Middle frontal gyrus (tissue), 1 donor: ENCODE data around the gene COL4A2.
"Not testable (repeated sequence)": the region's sequence is repeated elsewhere in the genome, so short reads cannot be mapped to it uniquely, and the experiment has no call there.

Source experiments
- DNase-seq: peaks from one replicate; pipeline ENCODE4 v3.0.0-alpha.2; 2015; ENCODE audit warnings: low spot score; ENCODE audit errors: extremely low spot score

Gene COL4A2

GRCh38 chr13:110321573-110321972, 14.5 kb downstream of the COL4A2 start:
- not testable (repeated sequence) for DNase-seq

- DNase-seq = no peak
Observed at GRCh38 chr13:110322126-110322827, 15.2 kb downstream of the COL4A2 start.

GRCh38 chr13:110322828-110323171, 15.7 kb downstream of the COL4A2 start:
- no peak for DNase-seq

DNA sequence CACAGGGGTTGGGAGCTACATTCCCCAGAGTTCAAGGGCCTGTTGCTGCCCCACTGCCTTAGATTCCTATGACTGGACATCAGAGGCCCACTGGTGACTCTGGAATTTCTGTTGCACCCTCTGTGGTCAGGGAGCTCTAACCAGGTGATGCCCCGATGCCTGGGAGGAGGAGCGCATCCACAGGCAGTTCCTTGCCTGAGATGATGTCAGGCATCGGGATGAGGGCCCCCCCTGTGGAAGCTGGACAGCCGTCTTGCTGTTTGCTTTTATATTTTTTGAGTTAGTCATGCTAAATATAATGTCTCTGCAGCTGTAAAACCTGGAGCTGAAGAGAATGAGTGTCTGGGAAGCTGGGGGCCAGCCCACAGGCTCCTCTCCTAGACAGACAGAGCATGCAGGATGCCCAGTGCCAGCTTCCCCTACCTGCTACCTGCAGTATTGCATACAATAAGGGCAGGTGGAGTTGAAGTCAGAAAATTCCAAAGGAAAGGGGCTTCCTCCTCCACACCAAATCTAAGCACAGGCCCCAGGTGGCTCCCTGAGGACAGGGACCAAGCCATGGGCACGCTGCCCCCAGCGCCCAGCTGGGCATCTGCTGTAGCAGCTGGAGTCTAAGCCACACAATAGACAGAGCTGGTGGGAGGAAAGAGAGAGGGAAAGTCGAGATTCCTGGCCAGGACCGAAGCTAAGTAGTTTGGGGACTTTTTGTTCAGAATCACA, 16.2 kb downstream of the COL4A2 start:
- DNase-seq = no peak

DNA sequence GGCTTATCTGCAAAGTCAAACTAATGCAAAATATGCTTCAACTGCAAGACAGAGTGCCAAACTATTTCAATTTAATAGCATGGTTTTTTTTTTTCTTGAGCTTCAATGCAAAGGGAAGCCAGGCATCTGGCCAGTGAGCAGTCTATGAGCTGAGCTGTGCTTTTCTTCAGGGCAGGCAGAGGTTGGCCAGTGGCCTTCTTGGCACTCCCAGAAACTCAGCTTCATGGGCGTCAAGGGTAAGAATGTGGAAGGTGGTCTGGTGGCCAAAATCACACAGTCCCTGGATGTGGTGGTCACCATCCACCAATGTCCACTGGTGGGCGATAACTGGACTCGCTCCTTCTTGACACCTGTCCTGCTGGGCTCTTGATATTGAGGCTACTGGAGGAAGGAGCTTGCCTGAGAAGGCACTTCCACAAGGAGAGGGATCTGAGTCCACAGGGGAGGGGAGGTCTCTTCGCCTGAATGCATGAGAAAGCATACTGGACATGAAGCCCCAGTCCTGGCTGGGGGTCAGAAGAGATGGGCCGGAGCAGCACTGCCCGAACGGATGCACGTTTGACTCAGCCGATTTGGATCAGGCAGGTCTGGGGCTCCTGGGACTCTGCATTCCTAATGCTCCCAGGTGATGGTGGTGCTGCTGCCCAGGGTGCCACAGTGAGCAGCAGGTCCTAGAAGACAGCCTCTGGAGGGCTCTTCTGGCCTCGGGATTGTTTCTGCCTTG, 17.1 kb downstream of the COL4A2 start:
- no peak for DNase-seq

DNA sequence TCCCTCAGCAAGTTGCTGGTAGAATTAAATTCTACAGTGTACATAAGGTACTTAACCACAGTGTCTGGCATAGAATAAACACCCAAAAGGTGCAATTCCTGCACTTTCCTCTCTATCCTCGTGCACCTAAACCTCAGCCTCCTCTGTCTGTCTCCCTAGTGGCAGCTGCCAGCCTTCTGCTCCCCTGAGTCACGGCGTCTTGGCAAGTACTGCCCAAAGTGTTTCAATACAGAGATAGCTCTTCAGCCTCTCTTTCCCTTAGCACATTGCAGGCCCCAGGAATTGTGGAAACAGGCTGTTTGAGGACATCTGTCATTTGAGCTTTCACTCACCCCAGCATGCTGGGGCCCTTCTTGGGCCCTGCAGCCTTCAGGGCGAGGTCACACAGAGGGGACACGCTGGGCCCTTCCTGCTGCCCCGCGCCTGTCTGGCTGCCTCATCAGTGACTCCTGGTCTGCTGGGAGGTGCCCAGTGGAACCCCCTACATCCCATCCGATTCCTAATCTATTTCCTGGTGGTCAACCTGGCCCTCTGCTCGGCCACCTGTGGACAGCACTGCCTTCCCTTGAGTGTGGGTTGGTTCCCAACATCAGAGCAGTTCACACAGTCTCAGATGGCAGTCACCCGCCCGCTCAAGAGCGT, 19.3 kb downstream of the COL4A2 start:
- DNase-seq = no peak

DNA sequence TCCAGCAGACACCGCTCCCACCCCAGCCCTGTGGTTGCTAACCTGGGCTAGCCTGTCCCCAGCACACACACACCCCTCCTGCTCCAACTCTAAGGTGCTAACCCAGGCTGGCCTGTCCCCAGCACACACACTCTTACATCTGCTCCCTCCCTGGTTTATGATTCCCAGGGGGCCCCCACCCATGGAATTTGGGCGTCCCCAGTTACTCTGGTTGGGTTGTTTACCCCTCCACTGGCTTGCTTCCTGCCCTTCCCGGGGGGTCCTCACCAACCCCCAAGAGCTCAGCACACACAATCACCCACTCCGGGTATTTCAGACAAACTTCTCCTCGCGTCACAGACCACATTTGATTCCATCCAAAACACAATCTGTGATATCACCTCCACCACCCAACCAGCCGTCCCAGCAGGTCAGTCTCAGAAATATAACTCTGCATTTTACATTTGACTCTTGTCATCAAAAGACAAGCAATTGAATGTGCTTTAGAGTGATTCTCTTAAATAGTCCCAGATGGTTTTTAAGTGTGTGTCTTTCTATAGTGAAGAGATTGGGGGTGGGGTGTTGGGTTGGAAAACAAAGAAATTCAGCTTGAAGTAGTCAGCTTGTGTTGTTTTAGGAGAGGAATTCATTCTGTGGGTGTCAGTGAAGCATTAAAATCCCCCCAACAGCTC, 20.1 kb downstream of the COL4A2 start:
- no peak for DNase-seq

- DNase-seq = no peak
Observed at GRCh38 chr13:110328573-110328972, 21.5 kb downstream of the COL4A2 start.

DNA sequence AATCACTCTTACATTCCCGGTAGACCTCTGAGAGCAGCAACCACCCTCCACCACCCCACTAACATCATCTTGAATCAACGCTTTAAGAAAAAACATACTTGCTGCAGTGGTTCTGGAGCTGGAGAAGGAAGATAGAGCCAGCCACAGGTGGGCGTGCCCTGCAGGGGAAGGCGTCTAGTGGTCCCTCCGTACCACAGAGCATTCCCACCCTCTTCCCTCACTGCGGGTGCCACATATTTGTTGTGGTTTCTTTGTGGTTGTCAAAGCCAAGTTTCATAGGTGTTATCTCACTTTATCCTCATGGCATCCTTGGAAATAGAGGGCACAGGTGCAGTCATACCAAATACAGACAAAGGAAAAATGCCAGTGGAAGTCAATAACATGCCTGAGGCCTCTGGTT, 22.2 kb downstream of the COL4A2 start:
- no peak for DNase-seq

- no peak for DNase-seq
Observed at GRCh38 chr13:110329798-110330461, 22.8 kb downstream of the COL4A2 start.

GRCh38 chr13:110330491-110331011, 23.5 kb downstream of the COL4A2 start:
- no peak for DNase-seq

- no peak for DNase-seq
Observed at GRCh38 chr13:110331362-110331761, 24.3 kb downstream of the COL4A2 start.

GRCh38 chr13:110332750-110333149, 25.7 kb downstream of the COL4A2 start:
- no peak for DNase-seq

DNA sequence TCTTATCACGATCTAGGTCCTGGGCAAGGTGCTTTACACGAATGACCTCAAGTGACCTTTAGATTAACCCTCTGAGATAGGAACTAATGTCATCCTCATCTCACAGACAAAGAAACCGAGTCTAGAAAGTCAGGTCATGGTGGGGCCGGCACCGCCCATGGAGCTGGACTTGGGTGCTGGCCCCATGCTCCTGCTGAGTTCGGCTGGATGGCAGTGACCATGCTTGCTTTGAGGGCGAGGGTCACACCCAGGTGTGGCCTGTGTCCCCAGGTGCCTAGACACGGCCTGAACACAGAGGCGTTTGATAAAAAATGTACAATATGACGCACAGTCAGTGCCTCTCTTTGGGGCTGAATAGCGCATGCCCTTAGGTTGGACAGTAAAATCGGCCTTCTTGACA, 26.8 kb downstream of the COL4A2 start:
- no peak for DNase-seq

- DNase-seq = no peak
Observed at GRCh38 chr13:110334256-110334655, 27.2 kb downstream of the COL4A2 start.

DNA sequence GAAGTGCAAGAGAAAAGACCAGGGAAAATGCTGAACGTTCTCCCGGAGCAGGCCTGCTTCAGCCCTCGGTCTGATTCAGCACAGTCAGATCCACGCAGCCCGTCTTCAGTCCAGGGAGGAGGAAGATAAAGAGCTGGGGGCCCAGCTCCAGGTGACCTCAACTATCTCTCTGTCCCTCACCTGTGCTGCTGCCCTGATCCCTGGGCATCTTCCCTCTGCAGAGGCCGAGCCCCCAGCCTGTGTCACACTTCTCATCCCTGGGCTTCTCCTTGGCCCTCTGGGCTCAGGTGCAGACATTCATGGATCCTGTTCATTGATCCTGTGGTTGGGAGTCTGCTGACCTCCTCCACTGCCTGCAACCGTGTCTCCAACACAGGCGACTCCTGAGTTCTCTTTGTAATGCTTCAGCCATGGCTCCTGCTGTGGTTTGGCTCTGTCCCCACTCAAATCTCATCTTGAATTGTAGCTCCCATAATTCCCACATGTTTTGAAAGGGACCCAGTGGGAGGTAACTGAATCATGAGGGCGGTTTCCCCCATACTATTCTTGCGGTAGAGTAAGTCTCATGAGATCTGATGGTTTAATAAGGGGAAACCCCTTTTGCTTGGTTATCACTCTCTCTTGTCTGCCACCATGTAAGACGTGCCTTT, 27.9 kb downstream of the COL4A2 start:
- no peak for DNase-seq

GRCh38 chr13:110336108-110336507, 29.0 kb downstream of the COL4A2 start:
- no peak for DNase-seq

GRCh38 chr13:110336681-110337080, 29.6 kb downstream of the COL4A2 start:
- no peak for DNase-seq

- no peak for DNase-seq
Observed at GRCh38 chr13:110337247-110337646, 30.2 kb downstream of the COL4A2 start.

DNA sequence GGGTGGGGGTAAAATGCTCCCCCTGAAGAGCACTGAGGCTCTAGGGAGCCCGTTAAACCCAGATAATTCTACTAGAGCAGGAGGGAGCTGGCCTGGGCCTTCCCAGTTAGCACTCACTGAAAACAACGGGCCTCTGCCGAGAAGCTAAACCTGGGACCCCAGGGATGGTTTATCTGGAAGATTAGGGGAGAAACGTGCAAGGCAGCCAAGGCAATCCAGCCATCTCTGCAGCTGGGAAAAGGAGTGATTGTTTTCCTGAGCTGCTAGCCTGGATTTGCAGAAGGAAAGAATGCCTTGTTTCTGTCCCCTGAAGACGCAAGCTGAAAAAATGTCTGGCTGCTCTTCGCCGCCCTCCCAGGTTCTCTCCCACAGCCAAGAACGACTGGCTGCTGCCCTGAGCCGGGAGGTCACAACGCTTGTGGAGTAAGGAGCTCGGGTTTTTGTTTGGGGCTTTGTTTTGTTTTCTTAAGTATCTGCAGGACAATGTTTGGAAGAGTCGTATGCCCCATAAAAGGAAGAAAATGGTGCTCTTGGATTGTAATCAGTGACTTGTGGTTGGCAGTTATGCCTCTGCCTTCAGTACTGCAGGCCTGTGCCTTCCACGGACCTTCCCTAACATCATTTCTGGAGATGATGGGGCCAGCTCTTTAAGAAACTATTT, 31.5 kb downstream of the COL4A2 start:
- no peak for DNase-seq
